Fibroblast of lung (primary cell): Measurements from ENCODE around the gene MYO9A.

Source experiments
- CTCF ChIP-seq, 2 donors: IDR thresholded peaks in 1 of 2; conservative IDR thresholded peaks in 1 of 2; 1 replicate in 1 of 2; 2 replicates in 1 of 2; pipeline ENCODE4 v1.5.1; 2011 to 2012; ENCODE audit warnings: low read length in 2 of 2, control low read depth in 1 of 2, inconsistent platforms in 1 of 2, low read depth in 1 of 2, mild to moderate bottlenecking in 1 of 2
- EZH2 ChIP-seq: IDR thresholded peaks from 2 replicates; pipeline ENCODE4 v1.5.1; 2012; ENCODE audit warnings: low read length, control low read depth, mild to moderate bottlenecking; ENCODE audit errors: missing control alignments

GRCh38 chr15:72106068-72106467 is 11.9 kb downstream of the MYO9A start:
- TF ChIP-seq CTCF (conservative IDR thresholded peaks at IDR 0.05 in 1 of 2, IDR thresholded peaks at IDR 0.05 in 1 of 2; ENCODE audit: low read depth in 1 of 2, low read length in 2 of 2) (no peak), EZH2 (no peak)
